NCI-H345 (cell line): ENCODE results near the gene RPS6KA1.
A peak's percentile ranks its signal among the peaks of the same experiment; 100 is the strongest.
"Not testable (repeated sequence)": the region's sequence is repeated elsewhere in the genome, so short reads cannot be mapped to it uniquely, and the experiment has no call there.

Experiments used
- DNase-seq: peaks from one replicate; lab custom pipeline; 2025; lab: John Stamatoyannopoulos, UW

RPS6KA1 gene

DNA sequence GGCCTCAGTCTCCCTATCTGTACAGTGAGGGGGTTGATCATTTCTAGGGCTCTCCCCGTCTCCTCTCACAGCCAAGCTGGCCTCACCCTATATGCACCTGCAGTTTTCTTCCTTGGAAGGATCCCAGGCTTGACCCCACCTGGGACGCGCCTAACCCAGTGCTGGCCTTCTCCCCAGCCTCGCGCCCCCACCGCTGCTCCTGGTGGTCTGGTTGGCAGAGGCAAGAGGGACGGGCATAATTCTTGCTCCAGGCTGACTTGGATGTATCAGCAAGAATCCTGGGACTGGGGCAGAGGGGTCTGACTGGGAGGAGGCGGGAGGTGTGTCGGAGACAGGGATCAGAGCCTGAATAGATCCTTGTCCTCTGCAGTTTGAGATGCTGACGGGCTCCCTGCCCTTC lies 25.2 kb downstream of the RPS6KA1 start:
- no peak for DNase-seq

DNA sequence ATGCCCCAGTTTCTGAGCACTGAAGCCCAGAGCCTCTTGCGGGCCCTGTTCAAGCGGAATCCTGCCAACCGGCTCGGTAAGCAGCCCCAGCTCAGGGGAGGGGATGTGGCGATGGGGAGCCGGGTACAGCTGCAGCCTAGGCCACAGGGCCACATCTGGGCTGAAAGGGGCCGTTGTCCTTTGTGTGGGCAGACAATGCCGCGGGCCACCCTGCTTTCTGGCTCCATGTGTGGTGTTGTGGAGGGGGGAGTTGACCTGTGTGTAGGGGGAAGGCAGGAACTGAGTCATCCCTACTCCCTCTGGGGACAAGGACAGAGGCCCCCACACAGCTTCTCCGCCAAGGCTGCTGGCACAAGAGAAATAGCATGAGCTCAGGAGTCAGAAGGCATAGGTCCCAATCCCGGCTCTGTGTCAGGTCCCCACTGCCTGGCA lies 26.0 kb downstream of the RPS6KA1 start:
- DNase-seq = no peak

DNA sequence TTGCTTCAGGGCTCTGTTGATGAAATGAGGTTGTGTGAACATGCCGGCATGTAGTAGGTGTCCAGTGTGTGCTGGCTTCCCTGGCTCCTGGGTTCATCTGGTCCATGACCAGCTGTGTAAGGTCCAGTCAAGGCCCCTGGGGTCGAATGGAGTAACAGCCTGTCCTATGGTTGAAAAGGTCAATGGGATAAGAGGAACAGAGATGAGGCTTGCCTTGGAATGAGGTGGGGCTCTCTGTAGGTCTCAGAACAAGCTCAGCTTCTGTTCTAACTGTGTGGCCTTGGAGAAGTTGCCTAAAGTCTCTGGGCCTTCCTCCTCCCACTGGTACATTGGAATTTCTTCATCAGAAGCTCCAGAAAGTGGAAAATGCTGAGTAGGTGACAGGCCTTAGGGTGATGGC lies 26.6 kb downstream of the RPS6KA1 start:
- DNase-seq = no peak

DNA sequence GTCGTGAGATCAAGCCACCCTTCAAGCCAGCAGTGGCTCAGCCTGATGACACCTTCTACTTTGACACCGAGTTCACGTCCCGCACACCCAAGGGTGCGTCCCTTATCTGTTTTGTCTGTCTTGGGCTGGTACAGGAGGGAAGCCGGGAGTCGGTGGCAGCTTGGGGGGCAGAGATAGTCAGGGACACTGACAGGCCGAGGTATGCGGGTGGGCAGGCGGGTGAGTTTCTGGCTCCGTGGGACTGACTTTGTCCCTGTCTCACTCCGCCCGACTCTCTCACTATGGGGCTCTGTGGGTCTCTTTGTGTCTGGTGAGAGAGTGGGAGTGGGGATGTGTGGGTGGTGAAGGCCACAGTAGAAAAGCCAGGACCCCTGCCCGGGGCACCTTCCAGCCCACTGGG lies 27.4 kb downstream of the RPS6KA1 start:
- no peak for DNase-seq

DNA sequence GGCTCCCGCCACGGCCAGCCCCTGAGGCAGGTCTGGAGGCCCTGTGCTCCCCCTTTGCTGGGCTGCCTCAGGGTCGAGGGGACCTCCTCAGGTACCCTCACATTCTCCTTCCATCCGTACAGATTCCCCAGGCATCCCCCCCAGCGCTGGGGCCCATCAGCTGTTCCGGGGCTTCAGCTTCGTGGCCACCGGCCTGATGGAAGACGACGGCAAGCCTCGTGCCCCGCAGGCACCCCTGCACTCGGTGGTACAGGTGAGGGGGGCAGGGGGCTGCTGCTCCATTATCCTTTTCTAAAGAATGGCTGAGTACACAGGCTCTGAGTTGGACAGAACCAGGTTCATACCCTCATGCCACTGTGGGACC lies 29.1 kb downstream of the RPS6KA1 start:
- no peak for DNase-seq

DNA sequence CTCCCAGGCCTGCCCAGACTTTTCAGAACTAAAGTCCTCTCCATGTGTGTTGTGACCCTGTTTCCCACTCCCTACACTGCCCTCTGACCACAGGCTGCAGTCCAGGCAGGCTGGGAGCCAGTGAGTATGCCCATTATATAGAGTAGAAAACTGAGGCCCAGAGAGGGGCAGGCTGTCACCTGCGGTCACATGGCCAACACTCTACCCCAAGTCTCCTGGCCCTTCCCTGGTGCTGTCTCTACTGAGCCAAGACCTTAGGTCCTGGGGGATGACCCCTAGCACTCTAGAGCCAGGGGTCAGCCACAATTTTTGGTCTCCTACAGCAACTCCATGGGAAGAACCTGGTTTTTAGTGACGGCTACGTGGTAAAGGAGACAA lies 30.8 kb downstream of the RPS6KA1 start:
- DNase-seq = no peak

DNA sequence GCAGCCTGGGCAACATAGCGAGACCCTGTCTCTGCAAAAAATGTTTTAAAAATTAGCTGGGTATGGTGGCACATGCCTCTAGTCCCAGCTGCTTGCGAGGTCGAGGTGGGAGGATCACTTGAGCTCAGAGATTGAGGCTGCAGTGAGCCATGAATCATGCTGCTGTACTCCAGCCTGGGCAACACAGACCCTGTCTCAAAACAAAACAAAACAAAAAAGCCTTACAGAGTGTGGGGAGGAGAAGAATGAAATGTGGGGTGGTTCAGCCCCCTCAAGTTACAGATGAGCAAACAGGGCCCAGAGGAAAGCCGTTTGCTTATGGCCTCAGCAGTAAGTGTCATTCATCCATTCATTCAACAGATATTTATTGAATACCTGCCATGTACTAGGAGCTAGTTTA lies 40.7 kb downstream of the RPS6KA1 start:
- no peak for DNase-seq

DNA sequence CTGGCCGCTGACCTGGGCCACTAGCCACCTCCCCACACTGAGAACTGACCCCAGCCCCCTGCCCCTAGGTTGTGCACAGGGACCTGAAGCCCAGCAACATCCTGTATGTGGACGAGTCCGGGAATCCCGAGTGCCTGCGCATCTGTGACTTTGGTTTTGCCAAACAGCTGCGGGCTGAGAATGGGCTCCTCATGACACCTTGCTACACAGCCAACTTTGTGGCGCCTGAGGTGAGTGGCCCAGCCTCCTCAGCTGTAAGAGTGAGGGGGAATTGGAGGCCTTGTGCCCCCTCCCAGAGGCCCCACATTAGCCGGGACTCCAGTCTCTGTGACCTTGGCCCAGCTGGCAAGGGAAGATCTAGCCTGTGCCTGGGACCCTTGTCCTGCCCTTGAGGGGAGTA lies 41.8 kb downstream of the RPS6KA1 start:
- DNase-seq = no peak

DNA sequence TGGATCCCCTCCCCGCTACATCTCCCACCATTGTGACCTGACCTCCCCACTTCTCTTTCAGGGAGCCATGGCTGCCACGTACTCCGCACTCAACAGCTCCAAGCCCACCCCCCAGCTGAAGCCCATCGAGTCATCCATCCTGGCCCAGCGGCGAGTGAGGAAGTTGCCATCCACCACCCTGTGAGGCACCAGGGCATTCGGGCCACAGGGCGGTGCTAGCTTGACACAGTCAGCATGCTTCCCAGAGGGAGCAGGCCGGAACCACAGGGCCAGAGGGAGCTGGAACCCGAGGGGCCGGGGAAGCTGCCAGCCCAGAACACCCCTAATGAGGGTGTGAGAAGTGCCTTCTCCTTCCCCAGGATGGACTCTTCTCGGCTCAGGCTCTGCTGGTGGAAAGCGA lies 44.5 kb downstream of the RPS6KA1 start:
- no peak for DNase-seq

DNA sequence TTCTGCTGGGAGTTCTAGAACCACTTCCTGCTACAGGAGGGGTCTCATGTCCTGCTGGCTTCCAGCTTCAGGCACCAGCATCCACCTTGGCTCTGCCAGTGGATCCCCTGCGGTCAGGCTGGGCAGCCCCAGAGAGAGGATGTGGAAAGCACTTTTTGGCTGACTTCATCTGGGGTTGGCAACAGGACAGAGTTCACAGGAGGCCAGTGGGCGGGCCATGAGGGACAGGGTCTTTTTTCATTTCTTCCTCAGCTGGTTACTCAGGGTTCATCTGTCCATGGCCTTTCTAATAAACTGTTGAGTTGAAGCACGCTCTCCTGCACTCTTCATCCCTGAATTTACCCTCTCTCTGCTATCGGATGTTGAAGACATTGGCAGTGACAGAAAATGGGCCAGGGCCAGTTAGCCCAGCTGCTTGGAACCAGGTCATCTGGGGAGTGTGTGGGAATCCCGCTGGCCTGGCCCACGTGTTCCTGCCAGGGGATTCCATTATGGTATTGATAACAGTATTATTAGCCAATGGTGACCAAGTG lies 45.2 kb downstream of the RPS6KA1 start:
- no peak for DNase-seq

DNA sequence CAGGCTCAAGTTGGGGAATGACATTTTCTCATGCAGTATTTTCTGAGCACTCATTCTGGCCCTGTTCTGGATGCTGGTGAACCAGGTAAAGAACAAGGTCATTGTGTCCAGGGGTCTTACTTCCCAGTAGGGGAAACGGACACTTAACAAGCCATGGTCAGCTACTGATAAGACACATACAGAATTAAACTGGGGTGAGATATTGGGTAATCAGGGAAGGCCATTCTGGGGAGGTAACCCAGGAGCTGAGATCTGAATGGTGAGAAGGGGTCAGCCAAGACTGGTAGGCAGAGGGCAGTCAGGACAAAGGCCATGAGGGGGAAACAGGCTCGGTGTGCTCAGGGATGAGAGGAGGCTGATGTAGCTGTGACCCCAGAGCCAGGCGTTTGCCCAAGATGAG lies 45.8 kb downstream of the RPS6KA1 start:
- no peak for DNase-seq

DNA sequence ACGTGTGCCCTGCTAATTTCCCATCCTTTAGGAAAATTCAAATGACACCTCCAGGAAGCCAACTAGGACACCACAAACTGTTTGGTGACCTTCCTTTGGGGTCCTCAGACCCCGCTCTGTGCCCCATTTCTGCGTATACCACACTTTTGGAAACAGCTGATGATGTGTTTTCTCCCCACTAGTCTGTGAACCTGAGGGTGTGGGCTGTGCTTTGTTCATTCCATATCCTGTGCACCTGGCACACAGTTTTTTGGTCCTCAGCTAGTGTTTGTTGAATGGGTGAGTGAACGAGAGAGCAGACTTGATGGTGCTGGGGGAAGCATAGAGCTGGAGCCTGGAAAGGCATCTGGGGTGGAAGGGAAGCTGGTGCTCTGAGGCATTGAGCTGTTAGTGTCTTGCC lies 48.6 kb downstream of the RPS6KA1 start:
- no peak for DNase-seq

DNA sequence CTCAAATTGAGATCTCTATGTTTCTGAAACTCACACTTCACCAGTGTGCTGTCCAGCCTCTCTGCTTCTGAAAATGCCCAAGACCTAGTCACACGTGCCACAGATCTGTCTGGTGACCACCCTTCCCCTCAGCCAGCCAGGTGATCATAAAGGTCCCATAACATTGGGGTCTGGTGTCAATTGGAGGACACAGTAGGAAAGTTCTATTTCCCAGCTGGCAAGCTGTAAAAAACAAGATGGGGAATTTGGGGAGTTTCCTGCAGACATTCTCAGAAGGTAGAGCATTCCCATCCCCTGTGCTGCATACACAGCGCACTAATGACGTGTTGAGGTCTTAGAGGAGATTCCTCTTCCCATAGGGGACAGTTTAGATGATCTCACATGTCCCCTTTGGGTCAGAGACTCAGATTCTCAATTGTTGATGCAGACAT lies 50.1 kb downstream of the RPS6KA1 start:
- DNase-seq = no peak

DNA sequence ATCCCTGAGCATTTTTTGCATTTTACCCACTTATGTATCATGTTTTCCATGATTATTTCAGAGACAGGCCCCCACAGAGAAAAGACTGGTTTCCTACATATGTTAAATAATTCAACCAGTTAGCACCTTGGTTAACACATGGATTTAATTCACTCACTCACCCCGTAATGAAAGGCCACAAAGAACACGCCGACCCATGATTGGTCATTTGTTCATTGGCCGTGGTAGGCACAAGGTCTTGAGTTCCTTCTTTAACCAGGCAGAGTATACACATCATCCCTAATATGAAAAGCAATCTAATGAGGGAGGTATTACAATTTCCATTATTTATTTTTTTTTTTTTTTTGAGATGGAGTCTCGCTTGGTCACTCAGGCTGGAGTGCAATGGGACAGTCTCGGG lies 50.6 kb downstream of the RPS6KA1 start:
- DNase-seq = no peak

DNA sequence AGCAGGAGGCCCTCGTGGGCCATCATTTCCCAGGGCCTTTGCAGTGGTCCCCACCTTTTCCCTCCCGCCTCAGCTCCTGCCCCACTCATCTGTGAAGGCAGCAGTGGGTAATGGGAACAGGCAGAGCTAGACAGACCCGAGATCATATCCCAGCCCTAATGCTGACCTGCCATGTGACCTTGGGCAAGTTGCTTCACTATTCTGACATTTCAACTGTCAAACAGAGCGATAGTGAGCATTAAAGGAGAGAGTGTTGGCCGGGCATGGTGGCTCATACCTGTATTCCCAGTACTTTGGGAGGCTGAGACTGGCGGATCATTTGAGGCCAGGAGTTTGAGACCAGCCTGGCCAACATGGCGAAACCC lies 51.7 kb downstream of the RPS6KA1 start:
- no peak for DNase-seq

DNA sequence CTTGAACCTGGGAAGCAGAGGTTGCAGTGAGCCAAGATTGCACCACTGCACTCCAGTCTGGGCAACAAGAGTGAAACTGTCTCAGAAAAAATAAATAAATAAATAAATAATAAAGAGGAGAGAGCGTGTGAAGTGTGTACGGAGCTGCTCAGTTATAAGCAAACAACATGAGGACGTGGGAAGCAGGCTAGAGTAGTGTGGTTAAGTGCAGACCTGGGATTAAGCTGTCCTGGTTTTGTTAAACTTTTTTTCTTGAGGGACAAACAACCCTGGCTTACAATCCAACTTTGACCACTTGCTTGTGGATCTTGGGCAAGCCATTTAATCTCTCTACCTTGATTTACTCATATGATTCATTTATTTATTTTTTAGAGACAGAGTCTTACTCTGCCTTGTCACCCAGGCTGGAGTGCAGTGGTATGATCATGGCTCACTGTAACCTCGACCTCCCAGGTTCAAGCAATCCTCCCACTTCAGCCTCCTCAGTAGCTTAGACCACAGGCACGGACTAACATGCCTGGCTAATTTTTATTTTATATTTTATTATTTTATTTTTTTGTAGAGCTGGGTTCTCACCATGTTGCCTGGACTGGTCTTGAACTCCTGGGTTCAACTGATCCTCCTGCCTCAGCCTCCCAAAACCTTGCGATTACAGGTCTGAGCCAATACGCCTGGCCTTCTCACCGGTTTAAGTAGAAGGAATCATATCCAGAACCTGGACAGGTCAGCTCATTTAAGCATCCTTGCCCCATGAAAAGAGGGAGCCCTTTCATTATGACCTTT lies 52.7 kb downstream of the RPS6KA1 start:
- no peak for DNase-seq

DNA sequence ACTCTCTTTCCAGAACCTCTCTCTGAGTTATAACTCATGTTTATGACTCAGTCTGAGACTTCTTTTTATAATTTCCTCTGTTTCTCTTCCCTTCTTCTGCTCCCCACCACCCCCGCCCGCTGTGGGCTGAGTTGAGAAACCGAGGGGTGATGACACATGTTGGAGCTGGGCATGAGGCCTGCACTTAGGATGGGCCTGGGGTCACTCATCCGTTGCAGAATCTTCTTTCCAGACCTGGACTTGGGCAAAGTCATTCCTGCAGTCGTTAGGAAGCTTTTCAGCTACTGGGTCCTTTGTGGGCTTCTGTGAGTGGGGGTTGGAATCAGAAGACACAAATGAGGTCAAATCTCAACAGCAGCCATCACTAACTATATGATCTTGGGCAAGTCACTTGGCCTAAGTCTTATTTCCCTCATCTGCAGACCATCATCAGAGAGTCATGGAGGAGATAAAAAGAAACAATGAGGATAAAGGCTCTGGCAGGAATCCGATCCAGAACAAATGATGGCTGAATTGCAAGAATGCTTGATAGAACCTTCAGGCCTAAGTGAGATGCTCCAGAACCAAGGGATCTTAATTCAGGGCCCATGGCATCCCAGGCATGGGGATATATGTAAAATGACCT lies 53.4 kb downstream of the RPS6KA1 start:
- DNase-seq = no peak

DNA sequence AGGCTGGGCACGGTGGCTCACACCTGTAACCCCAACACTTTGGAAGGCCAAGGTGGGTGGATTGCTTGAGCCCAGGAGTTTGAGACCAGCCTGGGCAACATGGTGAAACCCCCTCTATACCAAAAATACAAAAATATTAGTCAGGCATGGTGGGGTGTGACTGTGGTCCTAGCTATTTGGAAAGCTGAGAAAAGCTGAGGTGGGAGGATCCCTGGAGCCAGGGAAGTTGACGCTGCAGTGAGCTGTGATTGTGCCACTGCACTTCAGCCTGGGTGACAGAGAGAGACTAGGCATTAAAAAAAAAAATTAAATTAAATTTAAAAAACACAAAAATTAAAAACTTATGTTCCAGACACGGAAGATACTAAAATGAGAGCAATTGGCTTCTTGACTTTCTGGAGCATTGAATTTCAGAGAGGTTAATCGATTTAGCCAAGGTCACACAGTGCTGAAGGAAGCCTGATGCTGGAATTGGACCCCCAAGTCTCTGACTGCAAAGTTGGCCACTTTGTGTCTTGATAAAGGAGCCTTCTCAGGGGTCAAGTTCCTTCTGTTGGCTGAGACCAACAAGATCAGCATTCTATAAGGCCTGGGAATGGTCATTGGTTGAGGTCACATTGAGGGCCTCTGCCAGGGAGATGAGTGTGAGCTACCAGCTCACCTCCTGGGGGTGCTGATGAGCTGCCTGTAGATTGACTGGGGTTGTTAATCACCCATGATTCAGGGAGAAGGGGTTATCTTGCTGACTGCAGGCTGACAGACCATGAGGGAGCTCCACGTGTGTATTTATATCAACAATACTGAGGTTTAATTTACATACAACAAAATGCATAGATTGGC lies 54.3 kb downstream of the RPS6KA1 start:
- no peak for DNase-seq

DNA sequence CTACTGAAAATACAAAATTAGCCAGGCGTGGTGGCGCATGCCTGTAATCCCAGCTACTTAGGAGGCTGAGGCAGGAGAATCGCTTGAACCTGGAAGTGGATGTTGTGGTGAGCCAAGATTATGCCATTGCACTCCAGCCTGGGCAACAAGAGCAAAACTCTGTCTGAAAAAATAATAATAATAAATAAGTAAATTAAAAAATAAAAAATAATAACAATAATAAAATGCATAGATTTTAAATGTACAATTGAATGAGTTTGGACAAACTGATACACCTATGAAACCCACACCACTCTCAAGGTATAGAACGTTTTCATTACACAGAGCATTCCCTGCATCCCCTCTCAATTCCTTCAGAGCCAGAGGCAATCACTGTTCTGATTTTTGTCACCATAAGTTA lies 55.0 kb downstream of the RPS6KA1 start:
- not testable (repeated sequence) for DNase-seq

DNA sequence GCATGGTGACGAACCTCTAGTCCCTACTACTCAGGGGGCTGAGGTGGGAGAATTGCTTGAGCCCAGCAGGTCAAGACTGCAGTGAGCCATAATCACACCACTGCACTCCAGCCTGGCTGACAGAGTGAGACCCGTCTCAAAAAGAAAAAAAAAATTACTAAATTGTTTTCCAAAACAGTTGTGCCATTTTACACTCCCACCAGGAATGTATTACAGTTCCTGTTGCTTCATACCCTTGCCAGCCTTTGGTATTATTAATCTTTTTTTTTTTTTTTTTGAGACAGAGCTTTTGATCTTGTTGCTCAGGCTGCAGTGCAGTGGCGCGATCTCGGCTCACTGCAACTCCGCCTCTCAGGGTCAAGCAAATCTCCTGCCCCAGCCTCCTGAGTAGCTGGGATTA lies 55.9 kb downstream of the RPS6KA1 start:
- DNase-seq = no peak

DNA sequence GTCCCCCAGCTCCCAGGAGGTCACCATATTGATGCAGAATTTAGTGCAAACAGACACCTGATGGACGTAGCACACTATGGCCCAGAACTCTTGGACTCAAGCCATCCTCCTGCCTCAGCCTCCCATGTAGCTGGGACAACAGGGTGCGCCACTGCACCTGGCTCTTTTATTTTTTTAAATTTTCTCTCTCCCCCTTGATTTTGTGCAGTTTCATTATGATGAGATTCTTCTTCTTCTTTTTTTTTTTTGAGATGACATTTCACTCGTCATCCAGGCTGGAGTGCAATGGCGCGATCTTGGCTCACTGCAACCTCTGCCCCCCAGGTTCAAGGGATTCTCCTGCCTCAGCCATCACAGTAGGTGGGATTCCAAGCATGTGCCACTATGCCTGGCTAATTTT lies 63.8 kb downstream of the RPS6KA1 start:
- no peak for DNase-seq

DNA sequence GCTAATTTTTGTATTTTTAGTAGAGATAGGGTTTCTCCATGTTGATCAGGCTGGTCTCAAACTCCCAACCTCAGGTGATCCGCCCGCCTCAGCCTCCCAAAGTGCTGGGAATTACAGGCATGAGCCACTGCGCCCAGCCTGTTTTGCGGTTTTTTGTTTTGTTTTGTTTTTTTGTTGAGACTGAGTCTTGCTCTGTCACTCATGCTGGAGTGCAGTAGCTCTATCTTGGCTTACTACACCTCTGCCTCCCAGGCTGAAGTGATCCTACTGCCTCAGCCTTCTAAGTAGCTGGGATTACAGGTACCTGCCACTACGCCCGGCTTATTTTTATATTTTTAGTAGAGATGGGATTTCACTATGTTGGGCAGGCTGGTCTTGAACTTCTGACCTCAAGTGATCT lies 65.0 kb downstream of the RPS6KA1 start:
- not testable (repeated sequence) for DNase-seq

DNA sequence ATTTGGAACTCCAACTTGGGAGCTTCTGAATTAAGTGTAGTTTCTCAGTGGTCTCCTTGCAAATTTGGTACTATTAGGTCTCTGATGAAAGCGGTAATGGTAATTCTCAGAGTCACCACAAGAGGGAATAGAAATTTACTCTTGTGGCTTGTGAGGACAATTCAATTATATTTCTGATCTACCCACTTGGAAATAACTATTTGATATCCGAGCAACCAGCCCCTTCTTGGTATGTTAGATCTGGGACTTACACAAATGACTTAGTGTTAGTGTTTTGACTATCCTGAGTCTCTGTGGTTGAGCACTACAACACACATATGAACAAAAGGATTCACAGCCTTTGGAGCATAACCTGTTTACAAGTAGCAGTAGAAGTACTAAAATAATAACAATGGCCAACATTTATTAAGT lies 68.1 kb downstream of the RPS6KA1 start:
- peak; percentile 58 for DNase-seq
